Measurements from ENCODE around the gene AP4M1.

Gene AP4M1

GRCh38 chr7:100118388-100119071 lies 17.1 kb downstream of the AP4M1 start:
- TF ChIP-seq CTCF (IDR thresholded peaks at IDR 0.05; ENCODE audit: low read length, missing control alignments): no peak
- no peak for DNase-seq (ENCODE audit: low read depth)
- H3K4me3 ChIP-seq (replicated peaks; ENCODE audit: low read depth, low read length): peak overlapping the region; percentile 97

GRCh38 chr7:100119072-100119969 lies 17.9 kb downstream of the AP4M1 start, which contains the start of the genes CNPY4 and TAF6:
CNPY4 (plus strand) TSS chr7:100119634; CDS start chr7:100119745, 111 bp downstream.
TAF6 (minus strand) TSS chr7:100119358; CDS start chr7:100114209, 5,149 bp downstream.
- peak within 1 kb of the TSS; percentile 97 for H3K4me3 ChIP-seq (replicated peaks; ENCODE audit: low read depth, low read length)
- peak; percentile 98 for DNase-seq (ENCODE audit: low read depth)
- TF ChIP-seq CTCF (IDR thresholded peaks at IDR 0.05; ENCODE audit: low read length, missing control alignments): no peak

GRCh38 chr7:100119970-100120732 lies 18.7 kb downstream of the AP4M1 start:
- TF ChIP-seq CTCF (IDR thresholded peaks at IDR 0.05; ENCODE audit: low read length, missing control alignments): no peak
- DNase-seq (ENCODE audit: low read depth): peak; percentile 61
- peak overlapping the region; percentile 97 for H3K4me3 ChIP-seq (replicated peaks; ENCODE audit: low read depth, low read length)

- DNase-seq (ENCODE audit: low read depth): no peak
- peak overlapping the region; percentile 97 for H3K4me3 ChIP-seq (replicated peaks; ENCODE audit: low read depth, low read length)
- TF ChIP-seq CTCF (IDR thresholded peaks at IDR 0.05; ENCODE audit: low read length, missing control alignments): no peak
Observed at GRCh38 chr7:100120733-100121036, 19.2 kb downstream of the AP4M1 start.

- DNase-seq (ENCODE audit: low read depth): no peak
- TF ChIP-seq CTCF (IDR thresholded peaks at IDR 0.05; ENCODE audit: low read length, missing control alignments): no peak
- no peak overlapping the region for H3K4me3 ChIP-seq (replicated peaks; ENCODE audit: low read depth, low read length)
Observed at GRCh38 chr7:100122067-100122466, 20.6 kb downstream of the AP4M1 start.

GRCh38 chr7:100122568-100122967 lies 21.1 kb downstream of the AP4M1 start:
- no peak for TF ChIP-seq CTCF (IDR thresholded peaks at IDR 0.05; ENCODE audit: low read length, missing control alignments)
- no peak for DNase-seq (ENCODE audit: low read depth)
- no peak overlapping the region for H3K4me3 ChIP-seq (replicated peaks; ENCODE audit: low read depth, low read length)

Data from fibroblast of pulmonary artery (primary cell).